Measurements from ENCODE around the gene UBAC2. TPM values are rescaled to one million over a fixed set of nuclear protein-coding genes. Genes with fewer than 3 reads are reported as not detected.

The UBAC2 gene
- total RNA-seq, 1 donor from 2014 or later: 57.7 TPM

DNA sequence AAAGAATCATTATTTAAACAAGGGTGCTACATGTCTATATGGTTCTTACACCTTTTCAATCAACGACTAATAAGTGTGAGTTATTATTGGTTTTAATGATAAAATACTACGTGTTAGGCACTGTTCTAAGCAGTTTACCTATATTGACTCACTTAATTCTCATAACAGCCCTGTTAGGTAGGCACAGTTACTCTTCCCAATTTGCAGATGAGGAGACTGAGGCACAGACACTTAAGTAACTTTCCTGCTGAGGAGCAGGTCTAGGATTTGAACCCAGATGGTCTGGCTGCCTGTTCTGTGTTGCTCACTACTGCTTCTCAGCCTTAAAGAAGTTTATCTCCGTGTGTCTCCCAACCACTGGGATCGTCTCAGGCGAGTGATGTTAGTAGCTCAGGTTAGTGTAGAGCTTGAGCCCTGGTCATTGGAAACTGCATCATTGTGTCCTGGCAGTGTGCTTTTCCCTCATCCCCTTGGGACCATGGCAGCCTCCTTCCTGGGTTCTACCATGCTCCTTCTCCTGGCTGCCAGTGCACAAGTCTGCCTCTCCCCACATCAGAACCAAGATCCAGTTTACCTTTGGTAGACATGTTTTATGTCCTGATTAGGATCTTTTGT, 10.9 kb downstream of the UBAC2 start:
- Histone ChIP-seq H3K27me3 (no peaks in the 10 kb centered on the region), H3K36me3 (no peaks in the 10 kb centered on the region), H3K27ac (no peak overlapping the region), H3K4me1 (peaks cover 39% of the 10 kb centered on the region), H3K9me3 (no peaks in the 10 kb centered on the region), H3K4me3 (no peak overlapping the region)
- DNase-seq (ENCODE audit: extremely low spot score in 2 of 2): peak in 1 of 2 donors; percentile 22
- TF ChIP-seq POLR2A (IDR thresholded peaks at IDR 0.05) (no peak), POLR2AphosphoS5 (IDR thresholded peaks at IDR 0.05; ENCODE audit: insufficient read depth in 1 of 2, low read depth in 1 of 2) (no peak)
- TF ChIP-seq, protein P1, sequence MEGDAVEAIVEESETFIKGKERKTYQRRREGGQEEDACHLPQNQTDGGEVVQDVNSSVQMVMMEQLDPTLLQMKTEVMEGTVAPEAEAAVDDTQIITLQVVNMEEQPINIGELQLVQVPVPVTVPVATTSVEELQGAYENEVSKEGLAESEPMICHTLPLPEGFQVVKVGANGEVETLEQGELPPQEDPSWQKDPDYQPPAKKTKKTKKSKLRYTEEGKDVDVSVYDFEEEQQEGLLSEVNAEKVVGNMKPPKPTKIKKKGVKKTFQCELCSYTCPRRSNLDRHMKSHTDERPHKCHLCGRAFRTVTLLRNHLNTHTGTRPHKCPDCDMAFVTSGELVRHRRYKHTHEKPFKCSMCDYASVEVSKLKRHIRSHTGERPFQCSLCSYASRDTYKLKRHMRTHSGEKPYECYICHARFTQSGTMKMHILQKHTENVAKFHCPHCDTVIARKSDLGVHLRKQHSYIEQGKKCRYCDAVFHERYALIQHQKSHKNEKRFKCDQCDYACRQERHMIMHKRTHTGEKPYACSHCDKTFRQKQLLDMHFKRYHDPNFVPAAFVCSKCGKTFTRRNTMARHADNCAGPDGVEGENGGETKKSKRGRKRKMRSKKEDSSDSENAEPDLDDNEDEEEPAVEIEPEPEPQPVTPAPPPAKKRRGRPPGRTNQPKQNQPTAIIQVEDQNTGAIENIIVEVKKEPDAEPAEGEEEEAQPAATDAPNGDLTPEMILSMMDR (IDR thresholded peaks at IDR 0.05): no peak
- intact Hi-C loops (cut with DNase I): no loop called here

DNA sequence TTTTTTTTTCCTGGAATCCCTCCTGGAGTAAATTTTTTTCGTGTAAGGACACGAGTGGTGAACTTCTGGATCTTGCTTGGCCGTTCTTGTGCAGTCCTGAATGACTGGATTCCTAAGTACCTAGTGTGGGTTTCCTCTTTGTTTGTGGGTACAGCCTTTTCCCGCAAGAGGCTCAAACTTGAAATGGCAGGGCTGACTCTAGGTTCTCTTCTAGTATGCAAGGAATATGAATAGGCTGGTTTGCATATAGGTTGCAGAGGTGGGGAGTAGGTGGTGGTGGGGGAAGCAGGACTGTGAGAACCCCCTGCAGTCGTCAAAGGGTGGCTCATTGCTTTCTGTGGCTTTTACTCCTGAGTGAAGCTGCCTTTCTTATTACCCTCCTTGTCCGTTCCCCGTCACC, 13.6 kb downstream of the UBAC2 start:
- intact Hi-C loops (cut with DNase I): no loop called here
- no peak overlapping the region for H3K27ac ChIP-seq
- DNase-seq (ENCODE audit: extremely low spot score in 2 of 2): no peak
- no peaks in the 10 kb centered on the region for H3K36me3 ChIP-seq
- no peaks in the 10 kb centered on the region for H3K27me3 ChIP-seq
- no peak for TF ChIP-seq POLR2AphosphoS5 (IDR thresholded peaks at IDR 0.05; ENCODE audit: insufficient read depth in 1 of 2, low read depth in 1 of 2)
- no peak for TF ChIP-seq POLR2A (IDR thresholded peaks at IDR 0.05)
- TF ChIP-seq, protein P1 (IDR thresholded peaks at IDR 0.05): no peak
- no peaks in the 10 kb centered on the region for H3K9me3 ChIP-seq
- no peak overlapping the region for H3K4me3 ChIP-seq
- peaks cover 42% of the 10 kb centered on the region for H3K4me1 ChIP-seq

DNA sequence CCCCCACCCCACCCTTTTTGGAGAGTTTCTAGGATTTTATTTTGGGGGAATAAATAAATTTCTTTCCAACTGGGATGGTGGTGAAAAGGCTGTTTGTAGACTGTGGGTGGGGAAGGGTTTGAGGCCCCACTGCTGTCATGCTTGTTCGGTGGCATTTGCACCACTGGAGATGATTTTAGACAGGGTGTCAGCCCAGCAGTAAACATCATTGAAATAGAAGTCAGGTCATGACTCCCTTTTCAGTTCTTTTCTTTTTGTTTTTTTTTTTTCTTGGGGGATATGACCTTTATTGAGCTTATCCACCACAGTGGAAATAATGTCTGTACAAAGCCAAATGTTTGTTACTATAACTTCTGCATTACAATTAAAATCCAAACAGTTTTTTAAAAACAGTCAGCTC, 14.1 kb downstream of the UBAC2 start:
- Histone ChIP-seq H3K27ac (no peak overlapping the region), H3K36me3 (no peaks in the 10 kb centered on the region), H3K4me1 (peaks cover 37% of the 10 kb centered on the region), H3K27me3 (no peaks in the 10 kb centered on the region), H3K9me3 (no peaks in the 10 kb centered on the region), H3K4me3 (no peak overlapping the region)
- intact Hi-C loops (cut with DNase I): no loop called here
- no peak for TF ChIP-seq POLR2AphosphoS5 (IDR thresholded peaks at IDR 0.05; ENCODE audit: insufficient read depth in 1 of 2, low read depth in 1 of 2)
- TF ChIP-seq, protein P1 (IDR thresholded peaks at IDR 0.05): no peak
- TF ChIP-seq POLR2A (IDR thresholded peaks at IDR 0.05): no peak
- no peak for DNase-seq (ENCODE audit: extremely low spot score in 2 of 2)

DNA sequence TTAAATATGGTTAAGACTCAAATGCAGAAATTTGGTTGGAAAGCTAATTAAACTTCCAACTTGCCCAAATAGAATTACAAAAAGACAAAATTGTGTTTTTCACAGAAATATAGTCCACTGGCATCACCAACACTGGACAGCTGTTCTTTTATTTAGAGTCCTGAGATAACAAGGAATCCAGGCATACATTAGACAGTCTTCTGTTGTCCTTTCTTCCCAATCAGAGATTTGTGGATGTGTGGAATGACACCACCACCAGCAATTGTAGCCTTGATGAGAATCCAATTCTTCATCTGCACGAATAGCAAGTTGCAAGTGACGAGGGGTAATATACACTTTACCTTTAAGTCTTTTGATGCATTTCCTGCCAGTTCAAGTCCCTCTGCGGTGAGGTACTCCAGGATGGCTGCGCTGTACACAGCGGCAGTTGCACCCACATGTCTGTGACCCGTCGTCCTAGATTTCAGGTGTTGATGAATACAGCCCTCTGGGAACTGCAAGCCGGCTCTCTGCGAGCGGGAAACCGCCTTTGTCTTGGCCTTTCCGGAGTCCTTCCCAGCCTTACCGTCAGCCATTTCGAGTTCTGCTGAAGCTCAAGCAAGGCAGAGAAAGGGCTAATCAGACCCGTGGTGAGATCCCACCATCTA, 14.7 kb downstream of the UBAC2 start:
- no peaks in the 10 kb centered on the region for H3K27me3 ChIP-seq
- intact Hi-C loops (cut with DNase I): no loop called here
- no peaks in the 10 kb centered on the region for H3K9me3 ChIP-seq
- H3K4me3 ChIP-seq: no peak overlapping the region
- DNase-seq (ENCODE audit: extremely low spot score in 2 of 2): peak in 1 of 2 donors; percentile 61
- peaks cover 35% of the 10 kb centered on the region for H3K4me1 ChIP-seq
- TF ChIP-seq POLR2AphosphoS5 (IDR thresholded peaks at IDR 0.05; ENCODE audit: insufficient read depth in 1 of 2, low read depth in 1 of 2) (peak in 1 of 2 donors; percentile 28), POLR2A (IDR thresholded peaks at IDR 0.05) (no peak)
- TF ChIP-seq, protein P1 (IDR thresholded peaks at IDR 0.05): no peak
- H3K27ac ChIP-seq: no peak overlapping the region
- H3K36me3 ChIP-seq: no peaks in the 10 kb centered on the region

DNA sequence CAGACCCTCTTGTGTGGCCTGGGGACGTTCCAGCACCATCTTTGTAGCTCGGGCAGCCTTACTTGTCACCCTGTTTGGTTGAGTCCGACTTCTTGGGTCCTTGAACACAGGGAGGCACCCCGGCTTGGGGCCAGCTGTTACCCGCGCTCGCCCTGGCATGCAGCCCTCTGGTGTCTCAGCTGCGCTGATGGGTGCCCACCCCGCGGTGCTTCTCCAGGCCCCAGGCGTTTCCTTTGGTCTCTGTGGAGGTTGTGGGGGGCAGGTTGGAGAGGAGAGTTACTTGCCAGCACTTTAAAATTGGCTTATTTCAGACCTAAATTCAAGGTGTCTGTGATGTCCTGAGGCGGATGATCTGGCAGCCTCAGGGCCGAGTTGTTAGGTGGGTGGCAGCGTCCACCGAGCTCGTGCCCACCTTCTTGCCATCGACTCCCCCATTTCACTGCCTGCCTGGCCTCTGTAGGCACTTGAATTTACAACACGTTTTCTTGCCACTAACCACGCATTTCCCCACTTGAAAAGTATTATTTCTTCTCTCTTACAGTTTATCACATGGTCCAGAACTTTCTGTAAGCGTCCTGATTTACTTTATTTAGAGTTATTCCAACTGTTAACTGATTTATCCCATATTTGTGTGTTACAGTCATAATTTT, 16.9 kb downstream of the UBAC2 start:
- Histone ChIP-seq H3K9me3 (no peaks in the 10 kb centered on the region), H3K4me3 (no peak overlapping the region), H3K36me3 (no peaks in the 10 kb centered on the region), H3K27me3 (no peaks in the 10 kb centered on the region), H3K27ac (no peak overlapping the region), H3K4me1 (peaks cover 48% of the 10 kb centered on the region)
- intact Hi-C loops (cut with DNase I): no loop called here
- TF ChIP-seq POLR2A (IDR thresholded peaks at IDR 0.05) (no peak), POLR2AphosphoS5 (IDR thresholded peaks at IDR 0.05; ENCODE audit: insufficient read depth in 1 of 2, low read depth in 1 of 2) (no peak)
- TF ChIP-seq, protein P1 (IDR thresholded peaks at IDR 0.05): no peak
- DNase-seq (ENCODE audit: extremely low spot score in 2 of 2): no peak
